Left lung (tissue), 10 donors: ENCODE data around the gene NTSR2. TPM values are rescaled to one million over a fixed set of nuclear protein-coding genes. Genes with fewer than 3 reads are reported as not detected.

Experiments
- ATAC-seq: fragments of 200-7000 bp; cut with Tn5 transposase; one replicate; pipeline ENCODE4 v1.9.1; 2020; ENCODE audit warnings: moderate library complexity
- DNase-seq, 4 donors: peaks; one replicate each; pipeline ENCODE4 v3.0.0-alpha.2; 2013 to 2020
- H3K27ac ChIP-seq, 2 donors: fragments of 200-600 bp; sonication (generic) in 1 of 2; one replicate each; pipeline versions ENCODE4 v1.5.0 to v1.8.0; 2020 to 2021
- H3K27me3 ChIP-seq, 2 donors: fragments of 200-600 bp; sonication (generic) in 1 of 2; one replicate each; pipeline versions ENCODE4 v1.5.0 to v1.8.0; 2020 to 2021
- H3K36me3 ChIP-seq, 2 donors: fragments of 200-600 bp; sonication (generic) in 1 of 2; one replicate each; pipeline versions ENCODE4 v1.5.0 to v1.8.0; 2020 to 2021
- H3K4me1 ChIP-seq, 2 donors: fragments of 200-600 bp; one replicate each; pipeline ENCODE4 v1.8.0; 2021
- H3K4me3 ChIP-seq, 2 donors: fragments of 200-600 bp; sonication (generic) in 1 of 2; one replicate each; pipeline versions ENCODE4 v1.5.0 to v1.8.0; 2020 to 2021; ENCODE audit warnings: mild to moderate bottlenecking in 1 of 2
- H3K9me3 ChIP-seq, 2 donors: fragments of 200-600 bp; sonication (generic) in 1 of 2; one replicate each; pipeline versions ENCODE4 v1.5.0 to v1.8.0; 2020 to 2021
- CTCF ChIP-seq, 2 donors: fragments of 200-600 bp; sonication (generic) in 1 of 2; IDR thresholded peaks; one replicate each; pipeline versions ENCODE4 v1.5.0 to v1.8.0; 2021; ENCODE audit warnings: antibody characterized with exemption in 2 of 2
- intact Hi-C, 2 donors: fragments of 100-400 bp; cut with DNase I; formaldehyde crosslinking; loops; one replicate each; pipeline versions ENCODE4 v1.11.2 to v1.14.2; 2022
- polyA plus RNA-seq, 6 donors: library from polyadenylated mRNA; unstranded; fragments of 120-200 nt; gene quantifications; one replicate each; pipeline ENCODE4 v1.2.1, GENCODE V29; 2013; ENCODE audit not compliant: insufficient read length in 6 of 6
- total RNA-seq, 2 donors: library from RNA; stranded (reverse); fragmentation: NEBNext Ultra II Directional; extraction: Animal tissue kit (Norgen Biotek cat#: 25700); gene quantifications; one replicate each; pipeline ENCODE4 v1.2.1, GENCODE V29; 2021
- donor health status: DM: no; HTN: yes; CAD: no.
- donor health status: DM: no; HTN: no; CAD: no.

NTSR2 gene
- total and polyA plus RNA-seq, 8 donors = not detected

- ATAC-seq (peak; percentile 88), DNase-seq (peak; percentile 67 to 89 (median 82))
- Histone ChIP-seq H3K4me3 (peak overlapping the region; percentile 8 to 12), H3K4me1 (peaks cover 0 to 26% of the 10 kb centered on the region in 2 donors), H3K36me3 (no peaks in the 10 kb centered on the region), H3K27ac (peak overlapping the region in 1 of 2 donors; percentile 42), H3K9me3 (no peaks in the 10 kb centered on the region), H3K27me3 (peaks cover 0 to 10% of the 10 kb centered on the region in 2 donors)
- TF ChIP-seq CTCF (IDR thresholded peaks at IDR 0.05) = peak; percentile 81 to 84
- intact Hi-C loops = loop anchor here in 1 of 2 donors (2.0 kb wide), 1 partner anchor 96 kb away; no protein-coding TSS in a partner anchor
Measured at GRCh38 chr2:11688222-11689069, 18.5 kb upstream of the NTSR2 start.

- Histone ChIP-seq H3K27me3 (peaks cover 0 to 16% of the 10 kb centered on the region in 2 donors), H3K4me1 (peaks cover 0 to 19% of the 10 kb centered on the region in 2 donors), H3K9me3 (no peaks in the 10 kb centered on the region), H3K36me3 (no peaks in the 10 kb centered on the region), H3K4me3 (peak overlapping the region in 1 of 2 donors; percentile 12), H3K27ac (peak overlapping the region in 1 of 2 donors; percentile 42)
- intact Hi-C loops = loop anchor here in 1 of 2 donors (2.0 kb wide), 1 partner anchor 97 kb away; no protein-coding TSS in a partner anchor
- no peak for ATAC-seq
- TF ChIP-seq CTCF (IDR thresholded peaks at IDR 0.05) = no peak
- no peak for DNase-seq
Measured at GRCh38 chr2:11687736-11688135, 17.7 kb upstream of the NTSR2 start.

- Histone ChIP-seq H3K4me3 (no peak overlapping the region), H3K9me3 (no peaks in the 10 kb centered on the region), H3K27me3 (peaks cover 0 to 18% of the 10 kb centered on the region in 2 donors), H3K4me1 (peaks cover 0 to 18% of the 10 kb centered on the region in 2 donors), H3K36me3 (no peaks in the 10 kb centered on the region), H3K27ac (no peak overlapping the region)
- intact Hi-C loops = no loop called here
- no peak for TF ChIP-seq CTCF (IDR thresholded peaks at IDR 0.05)
- DNase-seq (no peak), ATAC-seq (no peak)
Measured at GRCh38 chr2:11685906-11686470, 16.0 kb upstream of the NTSR2 start.

- ATAC-seq = no peak
Measured at GRCh38 chr2:11684894-11685460, 15.0 kb upstream of the NTSR2 start.

More at GRCh38 chr2:11684894-11685460, 15.0 kb upstream of the NTSR2 start:
- DNase-seq = no peak
- peaks cover 0 to 21% of the 10 kb centered on the region in 2 donors for H3K27me3 ChIP-seq
- intact Hi-C loops = no loop called here
- no peaks in the 10 kb centered on the region for H3K36me3 ChIP-seq
- TF ChIP-seq CTCF (IDR thresholded peaks at IDR 0.05) = no peak
- peaks cover 0 to 18% of the 10 kb centered on the region in 2 donors for H3K4me1 ChIP-seq
- H3K9me3 ChIP-seq = no peaks in the 10 kb centered on the region
- H3K4me3 ChIP-seq = no peak overlapping the region
- no peak overlapping the region for H3K27ac ChIP-seq
